GM12878 (cell line): ENCODE results near the gene FAM170B. TPM values are rescaled to one million over a fixed set of nuclear protein-coding genes. Genes with fewer than 3 reads are reported as not detected.

Experiments used
- ATAC-seq: fragments of 200-7000 bp; cut with Tn5 transposase; 3 replicates; pipeline ENCODE4 v1.9.1; 2020; ENCODE audit warnings: mild to moderate bottlenecking, moderate library complexity
- BruUV-seq: library from RNA; stranded (reverse); fragments of 400-500 nt; replicated peaks from 2 replicates; lab custom pipeline; 2021; lab: Mats Ljungman, UMichigan
- CTCF ChIA-PET: fragments of 300-600 bp; sonication (Branson Sonifier 250); formaldehyde crosslinking; extraction: SDS; loops from one replicate; lab custom pipeline; 2021; ENCODE audit warnings: inconsistent platforms; lab: Yijun Ruan, JAX
- POLR2A ChIA-PET: fragments of 350-600 bp; formaldehyde crosslinking; extraction: SDS; loops from one replicate; lab custom pipeline; 2021; ENCODE audit warnings: inconsistent platforms; lab: Charles Lee
- RAD21 ChIA-PET: fragments of 300-600 bp; sonication (Branson Sonifier 250); formaldehyde crosslinking; loops from one replicate; lab custom pipeline; 2023; ENCODE audit warnings: antibody characterized with exemption; ENCODE audit not compliant: unreplicated experiment; lab: Charles Lee
- SMC1A ChIA-PET: fragments of 300-600 bp; sonication (Branson Sonifier 250); formaldehyde crosslinking; loops from one replicate; lab custom pipeline; 2023; ENCODE audit not compliant: unreplicated experiment, uncharacterized antibody; lab: Charles Lee
- DNase-seq: peaks from one replicate; pipeline ENCODE4 v3.0.0-alpha.2; 2011; ENCODE audit warnings: low read depth, low spot score
- FAIRE-seq: peaks from 3 replicates; lab custom pipeline; 2011; peaks lifted over from hg19 to GRCh38; lab: Jason Lieb, UNC
- H2AFZ ChIP-seq: 2 replicates; pipeline ENCODE4 v1.6.0; 2011; ENCODE audit warnings: low read depth, low read length, control low read depth; ENCODE audit not compliant: control insufficient read depth
- H3K27ac ChIP-seq: 2 replicates; pipeline ENCODE4 v1.5.1; 2011; ENCODE audit warnings: control low read depth; ENCODE audit not compliant: control insufficient read depth, insufficient read depth
- H3K27me3 ChIP-seq, 2 experiments: replicated peaks in 1 of 2; 2 replicates each; pipeline versions ENCODE4 v1.6.0 to v1.6.1; 2011; ENCODE audit warnings: low read length in 1 of 2; ENCODE audit not compliant: control insufficient read depth in 2 of 2, insufficient read depth in 2 of 2
- H3K36me3 ChIP-seq, 2 experiments: 2 replicates each; pipeline ENCODE4 v1.5.1; 2011; ENCODE audit warnings: low read length in 1 of 2; ENCODE audit not compliant: control insufficient read depth in 2 of 2, insufficient read depth in 2 of 2
- H3K4me1 ChIP-seq: 2 replicates; pipeline ENCODE4 v1.6.1; 2011; ENCODE audit warnings: mild to moderate bottlenecking, low read length, moderate library complexity, mixed read lengths; ENCODE audit not compliant: control insufficient read depth, insufficient read depth
- H3K4me2 ChIP-seq: 2 replicates; pipeline ENCODE4 v1.6.0; 2011; ENCODE audit warnings: control low read depth; ENCODE audit not compliant: control insufficient read depth, insufficient read depth
- H3K4me3 ChIP-seq: fragments of 200-600 bp; sonication (generic); 2 replicates; pipeline ENCODE4 v1.5.1; 2016
- H3K79me2 ChIP-seq: 2 replicates; pipeline ENCODE4 v1.6.0; 2011; ENCODE audit warnings: low read length; ENCODE audit not compliant: control insufficient read depth, insufficient read depth
- H3K9ac ChIP-seq: 2 replicates; pipeline ENCODE4 v1.8.0; 2011; ENCODE audit warnings: low read length, control low read depth, mixed read lengths; ENCODE audit not compliant: control insufficient read depth, insufficient read depth
- H3K9me3 ChIP-seq: replicated peaks from 3 replicates; pipeline ENCODE4 v1.5.1; 2011; ENCODE audit warnings: mild to moderate bottlenecking, low read length; ENCODE audit not compliant: control insufficient read depth, insufficient read depth
- H4K20me1 ChIP-seq: 2 replicates; pipeline ENCODE4 v1.6.0; 2011; ENCODE audit not compliant: control insufficient read depth, insufficient read depth
- CBX5 ChIP-seq: sonication (generic); IDR thresholded peaks from 2 replicates; pipeline ENCODE4 v1.6.1; 2016; ENCODE audit warnings: low read depth, moderate library complexity, mild to moderate bottlenecking, inconsistent platforms
- CREB1 ChIP-seq: IDR thresholded peaks from 2 replicates; pipeline ENCODE4 v1.6.1; 2012; ENCODE audit warnings: low read depth, mild to moderate bottlenecking, inconsistent platforms
- IRF5 ChIP-seq: fragments of 450-650 bp; IDR thresholded peaks from 2 replicates; pipeline ENCODE4 v1.6.1; 2017; ENCODE audit warnings: borderline replicate concordance
- NKRF ChIP-seq: fragments of 450-650 bp; conservative IDR thresholded peaks from 2 replicates; pipeline ENCODE4 v1.6.1; 2017; ENCODE audit warnings: mild to moderate bottlenecking, moderate library complexity
- TBL1XR1 ChIP-seq: IDR thresholded peaks from 2 replicates; pipeline ENCODE4 v1.6.1; 2012; ENCODE audit warnings: low read depth, low read length, improper control_type of control experiment
- ZBTB11 ChIP-seq: fragments of 450-650 bp; formaldehyde crosslinking; IDR thresholded peaks from 2 replicates; pipeline ENCODE4 v1.5.0; 2022; ENCODE audit warnings: mild to moderate bottlenecking, missing genetic modification characterization
- WGBS: methylation state at CpG from one replicate; pipeline ENCODE4 v1.1.6; 2016; ENCODE audit warnings: low lambda C conversion rate; ENCODE audit not compliant: insufficient replicate concordance, insufficient coverage; ENCODE audit errors: missing lambda C conversion rate; 5-methylcytosine and 5-hydroxymethylcytosine counted together
- in situ Hi-C: fragments of 300-500 bp; cut with MboI; formaldehyde crosslinking; loops from 9 replicates; pipeline ENCODE4 v1.14.3; 2018; ENCODE audit warnings: mixed read lengths
- intact Hi-C: fragments of 100-400 bp; cut with micrococcal nuclease; formaldehyde crosslinking; loops from one replicate; pipeline ENCODE4 v1.14.2; 2022; ENCODE audit not compliant: unreplicated experiment
- polyA plus RNA-seq, 11 experiments: library from polyadenylated mRNA; depleted of rRNA in 4 of 11; unstranded in 6 of 11; stranded (reverse) in 5 of 11; fragments of >200 nt; fragmentation: Nextera tagmentation in 4 of 11; fragmentation: Illumina TruSeq in 1 of 11; extraction: Ambion mirVana in 4 of 11; extraction: Trizol in 1 of 11; gene quantifications; 1 replicate in 1 of 11; 2 replicates in 10 of 11; pipeline versions ENCODE4 v1.2.1 to v1.2.3, GENCODE V29; 2011 to 2016; ENCODE audit warnings: inconsistent platforms in 2 of 11, missing spikeins in 2 of 11, low read depth in 1 of 11
- total RNA-seq, 4 experiments: library from RNA; depleted of rRNA in 3 of 4; stranded (reverse); fragments of >200 nt in 3 of 4; fragmentation: Illumina TruSeq in 1 of 4; extraction: Trizol in 1 of 4; gene quantifications; 2 replicates each; pipeline versions ENCODE4 v1.2.1 to v1.2.3, GENCODE V29; 2013 to 2021

FAM170B gene
- total and polyA plus RNA-seq, 10 of the 15 experiments (the other 5 are each of a cell fraction or from before 2014, with no cell fraction given): not detected

GRCh38 chr10:49158915-49159314, 25.1 kb upstream of the FAM170B start (continued):
- TF ChIP-seq CBX5 (no peak), IRF5 (no peak), CREB1 (no peak), NKRF (no peak)

GRCh38 chr10:49158404-49158803, 24.6 kb upstream of the FAM170B start:
- Histone ChIP-seq H3K4me1 (no peaks in the 10 kb centered on the region), H4K20me1 (no peaks in the 10 kb centered on the region; the same call in 1 of the 2 replicates), H3K79me2 (no peaks in the 10 kb centered on the region), H3K4me2 (no peak overlapping the region), H2AFZ (no peak overlapping the region), H3K36me3 (peaks cover 0 to 1% of the 10 kb centered on the region in 2 experiments; a peak in 1 of 4 replicates), H3K9me3 (no peaks in the 10 kb centered on the region), H3K27me3 (no peaks in the 10 kb centered on the region), H3K27ac (no peak overlapping the region), H3K4me3 (no peak overlapping the region)
- 78% methylated on average over 7 of the region's 7 CpGs for WGBS
- ATAC-seq (no peak), DNase-seq (no peak)
- BruUV-seq: no TSS peak
- intact Hi-C loops: no loop called here
- SMC1A ChIA-PET: no interaction called here
- POLR2A ChIA-PET: no interaction called here
- TF ChIP-seq TBL1XR1 (no peak), ZBTB11 (CRISPR knock-in tag) (no peak)
- TF ChIP-seq, all 136 proteins: peak for 0
- no peak for FAIRE-seq
- ChIA-PET CTCF (no interaction called here), RAD21 (no interaction called here)
- no peak overlapping the region for H3K9ac ChIP-seq
- in situ Hi-C loops: no loop called here
